Transverse colon (tissue), 3 donors: Measurements from ENCODE around the gene TMC5.
"Not testable (repeated sequence)": the region's sequence is repeated elsewhere in the genome, so short reads cannot be mapped to it uniquely, and the experiment has no call there.

ENCODE experiments used
- EP300 ChIP-seq: sonication (generic); formaldehyde crosslinking; IDR thresholded peaks from one replicate; pipeline ENCODE4 v1.6.1; 2017; ENCODE audit warnings: antibody characterized with exemption, low read depth
- TF ChIP-seq, protein P1 (sequence below), 5 experiments: fragments of 200-600 bp in 3 of 5; fragments of 450-650 bp in 2 of 5; sonication (generic) in 3 of 5; IDR thresholded peaks; 1 replicate in 2 of 5; 2 replicates in 3 of 5; pipeline ENCODE4 v1.5.1; 2016 to 2017; ENCODE audit warnings: antibody characterized with exemption in 5 of 5, inconsistent platforms in 3 of 5, mild to moderate bottlenecking in 2 of 5, moderate library complexity in 1 of 5

DNA sequence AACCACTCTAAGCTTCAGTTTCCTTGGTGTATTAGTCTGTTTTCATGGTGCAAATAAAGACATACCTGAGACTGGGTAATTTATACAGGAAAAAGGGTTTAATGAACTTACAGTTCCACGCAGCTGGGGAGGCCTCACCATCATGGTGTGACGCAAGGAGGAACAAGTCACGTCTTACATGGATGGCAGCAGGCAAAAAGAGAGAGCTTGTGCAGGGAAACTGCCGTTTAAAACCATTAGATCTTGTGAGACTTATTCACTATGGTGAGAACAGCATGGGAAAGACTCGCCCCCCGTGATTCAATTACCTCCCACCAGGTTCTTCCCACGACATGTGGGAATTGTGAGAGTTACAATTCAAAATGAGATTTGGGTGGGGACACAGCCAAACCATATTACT is 45.1 kb upstream of the TMC5 start:
- TF ChIP-seq, protein P1, sequence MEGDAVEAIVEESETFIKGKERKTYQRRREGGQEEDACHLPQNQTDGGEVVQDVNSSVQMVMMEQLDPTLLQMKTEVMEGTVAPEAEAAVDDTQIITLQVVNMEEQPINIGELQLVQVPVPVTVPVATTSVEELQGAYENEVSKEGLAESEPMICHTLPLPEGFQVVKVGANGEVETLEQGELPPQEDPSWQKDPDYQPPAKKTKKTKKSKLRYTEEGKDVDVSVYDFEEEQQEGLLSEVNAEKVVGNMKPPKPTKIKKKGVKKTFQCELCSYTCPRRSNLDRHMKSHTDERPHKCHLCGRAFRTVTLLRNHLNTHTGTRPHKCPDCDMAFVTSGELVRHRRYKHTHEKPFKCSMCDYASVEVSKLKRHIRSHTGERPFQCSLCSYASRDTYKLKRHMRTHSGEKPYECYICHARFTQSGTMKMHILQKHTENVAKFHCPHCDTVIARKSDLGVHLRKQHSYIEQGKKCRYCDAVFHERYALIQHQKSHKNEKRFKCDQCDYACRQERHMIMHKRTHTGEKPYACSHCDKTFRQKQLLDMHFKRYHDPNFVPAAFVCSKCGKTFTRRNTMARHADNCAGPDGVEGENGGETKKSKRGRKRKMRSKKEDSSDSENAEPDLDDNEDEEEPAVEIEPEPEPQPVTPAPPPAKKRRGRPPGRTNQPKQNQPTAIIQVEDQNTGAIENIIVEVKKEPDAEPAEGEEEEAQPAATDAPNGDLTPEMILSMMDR (IDR thresholded peaks at IDR 0.05) = not testable (repeated sequence)
- not testable (repeated sequence) for TF ChIP-seq EP300
